ENCODE data around the gene ZSCAN31. TPM values are rescaled to one million over a fixed set of nuclear protein-coding genes. Genes with fewer than 3 reads are reported as not detected.
A peak's percentile ranks its signal among the peaks of the same experiment; 100 is the strongest.

The ZSCAN31 gene
- total and polyA plus RNA-seq, 9 of the 15 experiments (the other 6 are each of a cell fraction or from before 2014, with no cell fraction given), result 3.9 to 12.1 (median 7.0) TPM

- TF ChIP-seq REST (IDR thresholded peaks at IDR 0.05; ENCODE audit: borderline replicate concordance) (no peak), REST (CRISPR knock-in tag; IDR thresholded peaks at IDR 0.05; ENCODE audit: low read depth) (no peak), HSF4 (CRISPR knock-in tag; IDR thresholded peaks at IDR 0.05; ENCODE audit: borderline replicate concordance) (no peak), DLX4 (CRISPR knock-in tag; IDR thresholded peaks at IDR 0.05) (no peak), NCOA2 (IDR thresholded peaks at IDR 0.05; ENCODE audit: partially characterized antibody in 2 of 2) (peak in 1 of 2 experiments; percentile 63), PHB2 (IDR thresholded peaks at IDR 0.05; ENCODE audit: low read depth) (peak; percentile 69), FOXJ2 (tag; IDR thresholded peaks at IDR 0.05) (no peak), IFI16 (CRISPR knock-in tag; IDR thresholded peaks at IDR 0.05) (no peak), BRF1 (IDR thresholded peaks at IDR 0.05; ENCODE audit: borderline replicate concordance, extremely low read depth, insufficient read length) (no peak), PTRF (tag; IDR thresholded peaks at IDR 0.05) (no peak), HNRNPK (IDR thresholded peaks at IDR 0.05; ENCODE audit: low read depth, low read length, poor library complexity, severe bottlenecking) (peak; percentile 85), SNIP1 (IDR thresholded peaks at IDR 0.05; ENCODE audit: low read depth) (peak; percentile 58; the same call in 1 of the 2 replicates), NR2F6 (CRISPR knock-in tag; IDR thresholded peaks at IDR 0.05) (no peak), ZFX (CRISPR knock-in tag; IDR thresholded peaks at IDR 0.05) (no peak), HDGF (IDR thresholded peaks at IDR 0.05) (peak; percentile 97), ZNF592 (IDR thresholded peaks at IDR 0.05) (no peak), TCF15 (CRISPR knock-in tag; IDR thresholded peaks at IDR 0.05) (no peak)
These were observed 15.6 kb upstream of the ZSCAN31 start (continued) for GRCh38 chr6:28351493-28351925.

Measured in K562 (cell line).